GM18858 (cell line): Measurements from ENCODE around the gene TMEM201.

ENCODE experiments used
- ATAC-seq: cut with Tn5 transposase; IDR thresholded peaks from one replicate; pipeline ENCODE4 v1.9.1; 2021; ENCODE audit not compliant: unreplicated experiment

Gene TMEM201

GRCh38 chr1:9576903-9577302, 11.8 kb upstream of the TMEM201 start:
- ATAC-seq: no peak

- no peak for ATAC-seq
Observed at GRCh38 chr1:9577423-9577822, 11.3 kb upstream of the TMEM201 start.

GRCh38 chr1:9580942-9581341, 7.8 kb upstream of the TMEM201 start:
- ATAC-seq: no peak

GRCh38 chr1:9586147-9586766, 2.5 kb upstream of the TMEM201 start:
- no peak for ATAC-seq

- no peak for ATAC-seq
Observed at GRCh38 chr1:9589144-9589718, 520 bp downstream of the TMEM201 start.

GRCh38 chr1:9589719-9590157, 1.0 kb downstream of the TMEM201 start:
- ATAC-seq: no peak

- ATAC-seq: no peak
Observed at GRCh38 chr1:9590201-9590600, 1.5 kb downstream of the TMEM201 start.

GRCh38 chr1:9590945-9591668, 2.4 kb downstream of the TMEM201 start:
- no peak for ATAC-seq

GRCh38 chr1:9591669-9592509, 3.2 kb downstream of the TMEM201 start:
- no peak for ATAC-seq

- ATAC-seq: no peak
Observed at GRCh38 chr1:9592510-9593075, 3.9 kb downstream of the TMEM201 start.

- ATAC-seq: no peak
Observed at GRCh38 chr1:9593147-9593491, 4.4 kb downstream of the TMEM201 start.

- no peak for ATAC-seq
Observed at GRCh38 chr1:9593492-9594465, 5.1 kb downstream of the TMEM201 start.

- no peak for ATAC-seq
Observed at GRCh38 chr1:9594471-9595155, 5.9 kb downstream of the TMEM201 start.

- no peak for ATAC-seq
Observed at GRCh38 chr1:9595156-9595967, 6.7 kb downstream of the TMEM201 start.

GRCh38 chr1:9595968-9596340, 7.2 kb downstream of the TMEM201 start:
- no peak for ATAC-seq

- no peak for ATAC-seq
Observed at GRCh38 chr1:9596415-9597123, 7.9 kb downstream of the TMEM201 start.

- no peak for ATAC-seq
Observed at GRCh38 chr1:9597361-9598315, 8.9 kb downstream of the TMEM201 start.
